Putamen (tissue), 1 donor: ENCODE results near the gene MAP3K9.
"Not testable (repeated sequence)": the region's sequence is repeated elsewhere in the genome, so short reads cannot be mapped to it uniquely, and the experiment has no call there.

Source experiments
- DNase-seq: peaks from one replicate; pipeline ENCODE4 v3.0.0-alpha.2; 2016; ENCODE audit warnings: low spot score

Gene MAP3K9

DNA sequence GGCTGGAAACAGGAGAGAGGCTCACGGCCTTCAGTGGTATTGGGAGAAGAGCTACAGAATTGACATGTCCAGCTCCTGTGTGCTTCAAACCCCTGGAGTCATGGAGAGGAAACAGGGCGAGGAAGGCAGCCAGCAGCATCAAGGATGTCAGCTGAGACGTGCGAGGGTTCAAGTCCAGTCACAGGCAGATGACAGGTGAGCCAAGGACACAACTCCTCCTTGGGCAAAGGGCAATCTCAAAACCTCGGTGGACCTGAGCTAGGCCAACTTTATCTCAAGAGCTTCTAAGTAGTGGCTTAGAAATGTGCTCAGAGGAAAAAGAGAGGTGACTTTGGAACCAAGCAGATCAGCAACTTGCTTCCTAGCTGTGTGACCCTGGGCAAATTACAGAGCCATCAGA lies 86.0 kb downstream of the MAP3K9 start:
- DNase-seq: no peak

DNA sequence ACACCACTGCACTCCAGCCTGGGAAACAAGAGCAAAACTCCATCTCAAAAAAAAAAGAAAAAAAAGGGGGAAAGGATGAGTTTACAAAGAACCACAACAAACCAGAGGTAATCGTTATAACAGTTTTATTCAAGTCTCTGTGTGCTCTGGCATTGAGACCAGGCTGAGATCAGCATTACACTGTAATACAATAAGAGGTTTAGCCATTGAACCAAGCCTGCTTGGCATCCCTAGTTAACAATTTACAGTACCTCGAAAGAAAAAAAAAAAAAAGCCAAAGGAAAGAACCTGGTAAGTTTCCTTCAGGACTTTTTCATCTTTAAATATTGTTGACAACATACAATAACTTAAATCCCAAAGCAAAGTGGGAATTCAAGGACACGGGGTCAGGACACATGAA lies 86.9 kb downstream of the MAP3K9 start:
- no peak for DNase-seq

DNA sequence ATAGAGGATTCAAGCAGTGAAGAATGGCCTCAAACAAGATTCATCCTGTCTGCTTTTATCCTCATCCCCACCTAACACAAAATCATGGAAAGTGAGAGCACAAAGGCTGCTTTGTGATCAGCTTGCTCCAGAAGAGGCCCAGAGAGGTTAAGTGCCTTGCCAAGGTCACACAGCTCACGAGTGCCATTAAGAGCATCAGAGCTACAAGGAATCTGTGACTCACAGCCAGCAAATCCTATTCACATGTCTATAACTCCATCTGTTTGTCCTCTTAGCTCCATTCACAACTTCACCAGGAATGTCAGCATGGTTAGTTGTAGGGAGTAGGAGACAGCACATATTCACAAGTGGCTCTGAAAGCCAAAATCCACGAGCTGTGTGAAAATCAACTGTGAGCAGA lies 87.8 kb downstream of the MAP3K9 start:
- no peak for DNase-seq

DNA sequence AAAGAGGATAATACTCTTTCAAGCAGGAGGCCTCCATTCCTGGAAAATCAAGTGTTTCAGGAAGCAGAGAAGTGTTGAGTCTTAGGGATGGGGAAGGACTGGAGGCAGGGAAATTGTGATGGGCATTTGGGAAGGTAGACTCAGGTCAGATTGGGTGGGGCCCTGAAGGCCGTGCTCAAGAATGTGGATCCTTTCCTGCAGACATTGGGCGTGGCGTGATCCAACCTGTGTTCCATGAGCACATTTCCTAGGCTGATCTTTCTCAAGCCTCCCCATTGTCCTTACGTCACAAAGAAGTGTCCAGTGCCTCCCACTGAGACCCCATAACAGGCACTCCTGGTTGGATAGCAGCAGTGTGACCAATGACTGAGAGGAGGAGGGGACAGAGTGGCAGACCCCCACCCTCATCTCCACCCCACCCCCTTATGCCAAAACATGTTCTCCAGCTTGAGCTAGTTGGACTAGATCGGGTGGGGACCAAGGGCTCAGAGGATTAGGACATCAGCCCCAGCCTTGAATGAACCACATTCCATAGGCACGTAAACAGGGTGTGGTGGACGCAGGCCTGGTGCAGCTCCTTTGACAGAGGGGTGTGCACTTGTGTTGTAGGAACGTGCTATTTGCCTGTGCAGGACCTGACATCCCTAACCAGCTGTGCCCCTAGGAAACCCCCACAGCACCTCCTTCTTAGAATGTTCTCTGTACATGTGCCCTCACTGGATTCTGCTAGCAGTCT lies 90.8 kb downstream of the MAP3K9 start:
- DNase-seq: no peak

DNA sequence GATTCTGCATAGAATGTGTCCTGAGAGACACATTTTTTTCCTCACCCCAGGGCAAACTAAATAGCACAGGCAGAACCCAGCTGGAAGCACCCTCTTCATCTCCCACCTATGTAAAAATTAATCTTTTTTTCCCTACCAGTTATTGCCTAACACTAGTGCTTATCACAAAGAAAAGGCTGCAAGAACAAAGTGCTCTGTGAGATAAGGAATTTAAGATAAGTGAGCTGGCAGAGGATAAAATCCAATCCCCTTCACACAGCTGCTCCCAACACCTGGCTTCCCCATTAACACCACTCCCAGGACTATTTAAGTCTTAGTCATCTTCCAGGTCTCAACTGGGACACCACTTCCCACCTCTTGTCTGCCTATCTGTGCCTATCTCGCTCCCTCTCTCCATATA lies 92.4 kb downstream of the MAP3K9 start:
- DNase-seq: no peak

DNA sequence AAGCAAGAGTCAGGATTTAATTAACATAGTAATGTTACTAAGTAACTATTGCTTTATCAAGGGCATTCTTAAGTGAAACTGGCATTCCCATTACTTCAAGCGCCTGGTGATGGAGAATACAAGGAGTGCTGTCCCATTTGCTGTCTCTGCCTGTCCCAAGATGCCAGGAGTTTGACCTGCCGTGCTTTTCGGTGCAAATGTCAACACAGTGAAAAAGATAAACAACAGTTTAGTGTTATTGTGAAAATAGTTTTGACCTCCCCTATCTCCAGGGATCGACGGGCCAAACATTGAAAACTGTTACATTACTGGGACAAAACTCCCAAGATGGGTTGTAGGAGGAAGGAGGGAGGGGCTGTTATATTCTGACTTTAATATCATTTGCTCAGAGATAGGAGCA lies 92.8 kb downstream of the MAP3K9 start:
- DNase-seq: no peak

DNA sequence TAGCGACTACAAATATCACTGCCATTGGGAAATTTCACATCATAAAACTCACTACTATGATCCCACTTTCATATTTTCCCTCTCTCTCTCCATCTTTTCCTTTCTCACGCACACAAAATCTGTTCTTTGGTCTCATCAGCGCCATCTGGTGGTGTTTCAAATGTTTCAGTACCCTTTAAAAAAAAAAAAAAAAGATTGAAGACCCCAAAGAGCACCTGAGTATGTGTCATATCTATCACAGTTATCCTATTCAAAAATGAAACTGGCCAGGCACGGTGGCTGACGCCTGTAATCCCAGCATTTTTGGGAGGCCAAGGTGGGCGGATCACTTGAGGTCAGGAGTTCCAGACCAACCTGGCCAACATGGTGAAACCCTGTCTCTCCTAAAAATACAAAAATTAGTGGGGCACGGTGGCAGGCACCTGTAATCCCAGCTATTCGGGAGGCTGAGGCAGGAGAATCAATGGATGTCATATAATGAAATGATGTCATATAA lies 95.2 kb downstream of the MAP3K9 start:
- peak; percentile 8 for DNase-seq

DNA sequence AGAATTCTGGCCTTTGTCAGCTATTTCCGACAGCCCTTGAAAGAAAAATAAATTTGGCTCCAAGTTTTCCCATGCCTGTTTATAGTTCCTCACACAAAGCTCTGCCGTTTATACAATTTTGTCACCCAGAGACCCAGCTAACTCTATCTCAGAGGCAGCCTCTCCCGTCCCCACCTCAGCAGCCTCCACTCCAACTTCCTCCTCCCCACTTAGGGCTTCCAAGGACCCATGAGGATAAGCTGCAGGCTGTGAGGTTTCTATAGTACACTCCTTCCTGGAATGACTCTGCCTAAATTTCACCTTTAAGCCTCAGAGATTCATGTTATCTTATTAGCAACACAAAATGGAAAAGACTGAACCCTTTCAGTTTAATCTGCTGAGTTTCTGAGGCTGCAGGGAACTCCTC lies 95.8 kb downstream of the MAP3K9 start:
- DNase-seq: no peak

DNA sequence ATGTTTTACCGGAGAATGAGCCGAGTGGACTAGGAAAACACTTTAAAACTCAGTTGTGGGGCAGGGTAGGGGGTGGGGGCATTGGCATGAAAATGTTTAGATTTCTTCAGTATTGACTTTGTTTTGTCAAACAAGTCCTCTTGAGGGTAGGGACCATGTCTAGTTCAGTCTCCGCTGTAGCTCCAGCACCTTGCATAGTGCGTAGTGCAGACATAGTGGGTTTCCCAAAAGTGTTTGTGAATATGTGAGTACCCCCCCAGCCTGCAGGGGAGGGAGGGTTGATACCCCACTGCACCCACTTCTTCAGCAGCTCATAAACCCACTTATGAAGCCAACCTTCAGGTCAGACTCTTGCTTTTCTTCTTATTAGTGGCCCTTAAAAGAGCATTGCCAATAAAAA lies 96.2 kb downstream of the MAP3K9 start:
- no peak for DNase-seq

DNA sequence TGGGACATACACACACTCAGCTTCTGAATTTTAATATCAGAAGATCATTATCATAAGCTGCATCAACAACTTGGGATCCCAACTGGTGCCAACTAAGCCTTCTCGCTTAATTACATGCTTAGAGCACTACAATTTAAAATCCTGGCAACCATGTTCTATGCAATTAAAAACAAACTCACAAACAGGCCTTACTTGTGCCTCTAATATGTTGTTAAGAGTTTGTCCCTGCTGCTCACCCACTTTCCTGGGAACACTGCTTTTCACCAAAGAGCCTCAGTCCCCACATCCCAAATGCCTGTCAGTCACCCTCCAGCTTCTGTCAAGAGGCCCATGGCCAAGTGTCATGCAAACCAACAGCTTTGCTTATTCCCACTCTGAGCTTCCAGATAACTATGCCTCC lies 97.9 kb downstream of the MAP3K9 start:
- no peak for DNase-seq

DNA sequence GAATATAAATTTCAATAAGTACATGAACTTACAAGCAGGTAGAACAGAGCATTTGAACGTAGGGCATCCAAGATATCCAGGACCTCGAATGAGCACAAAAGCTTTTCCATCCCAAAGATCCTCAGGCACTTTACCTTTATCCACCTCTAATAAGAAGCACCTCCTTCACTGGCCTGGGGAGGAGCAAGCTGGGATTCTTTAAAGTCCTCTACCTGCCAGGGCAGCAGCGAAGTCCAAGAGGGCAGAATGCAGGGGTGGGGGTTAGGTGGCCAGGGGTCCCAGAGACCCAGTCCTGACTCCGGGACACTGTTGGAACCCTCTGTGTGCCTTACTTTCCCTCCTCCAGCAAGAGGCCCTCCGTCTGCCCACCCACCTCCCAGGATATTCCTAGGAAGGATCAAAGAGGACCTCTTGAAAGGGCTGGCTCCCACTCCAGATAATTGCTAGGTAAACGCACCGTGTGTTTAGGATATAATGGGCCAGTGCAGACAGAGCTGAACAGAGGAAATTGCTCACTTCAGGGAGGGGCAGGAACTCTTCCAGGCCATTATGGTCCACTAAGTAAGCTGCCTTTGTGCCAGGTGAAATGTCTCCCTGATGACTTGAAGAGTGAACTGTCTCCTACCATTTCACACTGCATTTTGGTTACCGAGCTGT lies 99.5 kb downstream of the MAP3K9 start:
- DNase-seq: no peak

DNA sequence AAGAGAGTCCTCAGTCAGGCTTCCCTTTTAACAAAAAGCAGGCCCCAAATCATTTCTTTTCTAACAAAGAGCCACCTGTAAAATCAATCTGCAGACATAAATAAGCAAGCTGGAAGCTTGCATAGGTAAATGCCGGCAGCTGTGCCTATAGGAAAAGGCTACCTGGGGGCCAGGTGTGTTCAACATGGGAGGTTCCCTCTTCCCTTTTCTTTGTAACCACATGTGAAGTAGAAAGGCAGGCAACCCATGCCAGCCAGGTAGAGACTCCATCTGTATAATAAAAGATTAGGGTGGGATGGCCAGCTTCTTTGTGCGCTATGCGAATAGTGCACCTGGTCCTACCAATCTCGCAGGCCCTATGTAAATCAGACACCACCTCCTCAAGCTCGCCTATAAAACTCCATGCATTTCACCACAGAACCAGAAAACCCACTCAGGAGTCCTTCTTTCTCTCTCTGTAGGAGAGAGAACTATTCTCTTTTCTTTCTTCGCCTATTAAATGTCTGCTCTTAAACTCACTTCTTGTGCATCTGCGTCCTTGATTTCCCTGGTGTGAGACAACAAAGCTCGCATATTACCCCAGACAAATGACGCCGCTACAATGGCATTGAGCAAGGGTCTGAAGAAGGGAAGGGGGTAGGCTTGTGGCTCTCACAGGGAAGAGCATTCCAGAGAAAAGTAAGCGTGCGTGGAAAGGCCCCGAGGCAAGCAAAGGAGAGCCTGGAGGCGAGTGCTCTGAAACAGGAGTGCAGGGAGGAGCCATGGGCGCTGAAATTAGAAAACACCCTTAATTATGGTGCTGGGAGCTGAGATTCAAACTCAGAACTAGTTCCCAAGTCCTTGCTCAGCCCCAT lies 100.4 kb downstream of the MAP3K9 start:
- no peak for DNase-seq

DNA sequence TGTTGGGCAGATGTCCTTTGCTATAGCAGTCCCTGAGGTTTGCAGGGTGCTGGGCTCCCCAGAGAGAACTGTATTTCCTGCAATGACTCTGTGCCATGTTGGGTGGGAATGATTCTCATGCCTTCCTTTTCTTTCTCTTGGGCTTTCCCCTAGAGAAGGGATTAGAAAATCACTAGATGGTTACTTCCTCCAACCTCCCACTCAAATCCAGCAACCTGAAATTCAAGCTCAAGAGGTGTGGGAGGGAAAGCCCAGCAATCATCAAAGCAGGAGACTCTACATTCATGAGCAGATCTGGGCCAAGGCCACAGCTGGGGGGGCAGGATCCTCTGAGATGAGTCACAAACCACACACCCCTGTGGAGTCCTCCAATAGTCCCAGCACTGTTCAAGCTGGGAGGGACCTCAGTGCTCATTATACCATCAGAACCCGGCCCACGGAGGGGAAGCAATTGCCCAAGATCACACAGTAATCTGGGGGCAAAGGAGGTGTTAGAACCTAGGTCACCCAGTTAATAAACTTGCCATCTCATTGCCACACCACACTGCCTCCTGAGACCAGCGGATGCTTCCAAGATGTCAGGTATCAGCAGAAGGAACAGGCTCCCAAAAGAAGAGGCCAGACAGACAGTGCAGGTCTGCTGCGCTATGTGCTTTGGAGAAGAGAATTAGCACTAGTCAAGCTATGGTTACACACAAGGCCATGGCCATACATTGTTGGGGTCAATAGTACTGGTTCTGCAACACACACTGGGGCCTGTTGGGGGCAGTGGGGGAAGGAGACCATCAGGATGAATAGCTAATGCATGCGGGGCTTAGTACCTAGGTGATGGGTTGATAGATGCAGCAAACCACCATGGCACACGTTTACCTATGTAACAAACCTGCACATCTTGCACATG lies 101.9 kb downstream of the MAP3K9 start:
- DNase-seq: no peak

DNA sequence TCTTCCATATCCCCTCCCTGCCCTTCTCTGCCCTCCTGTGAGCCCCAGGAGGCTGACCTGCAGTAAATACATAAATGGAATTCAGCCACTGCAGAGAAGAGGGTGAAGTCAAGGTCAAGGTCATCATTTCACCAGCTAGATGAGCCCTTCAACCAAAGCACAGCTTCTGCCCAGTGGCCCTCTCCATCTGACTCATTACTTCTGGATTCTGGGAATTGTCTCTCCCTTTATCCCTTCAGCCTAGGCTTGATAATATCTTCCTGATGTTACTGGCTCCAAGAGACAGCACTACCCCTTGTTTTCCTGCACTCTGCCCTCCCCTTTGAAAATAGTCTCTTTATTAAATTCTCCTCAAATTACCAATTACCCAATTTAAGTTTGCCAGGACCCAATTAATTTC lies 103.1 kb downstream of the MAP3K9 start:
- no peak for DNase-seq

DNA sequence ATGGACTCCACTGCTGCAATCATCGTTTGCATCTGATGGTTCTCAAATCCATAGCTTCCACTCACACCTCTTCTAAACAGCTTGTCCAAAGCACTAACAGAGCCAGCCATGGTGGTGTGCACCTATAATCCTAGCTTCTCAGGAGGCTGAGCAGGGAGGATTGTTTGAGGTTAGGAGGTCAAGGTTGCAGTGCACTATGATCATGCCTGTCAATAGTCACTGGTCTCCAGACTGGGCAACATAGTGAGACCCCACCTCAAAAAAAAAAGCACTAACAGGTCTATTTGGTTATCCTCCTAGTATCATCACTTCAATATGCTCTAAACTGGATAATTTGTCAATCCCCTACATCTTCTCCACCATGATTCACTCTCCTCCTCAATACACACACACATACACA lies 104.4 kb downstream of the MAP3K9 start:
- DNase-seq: no peak

DNA sequence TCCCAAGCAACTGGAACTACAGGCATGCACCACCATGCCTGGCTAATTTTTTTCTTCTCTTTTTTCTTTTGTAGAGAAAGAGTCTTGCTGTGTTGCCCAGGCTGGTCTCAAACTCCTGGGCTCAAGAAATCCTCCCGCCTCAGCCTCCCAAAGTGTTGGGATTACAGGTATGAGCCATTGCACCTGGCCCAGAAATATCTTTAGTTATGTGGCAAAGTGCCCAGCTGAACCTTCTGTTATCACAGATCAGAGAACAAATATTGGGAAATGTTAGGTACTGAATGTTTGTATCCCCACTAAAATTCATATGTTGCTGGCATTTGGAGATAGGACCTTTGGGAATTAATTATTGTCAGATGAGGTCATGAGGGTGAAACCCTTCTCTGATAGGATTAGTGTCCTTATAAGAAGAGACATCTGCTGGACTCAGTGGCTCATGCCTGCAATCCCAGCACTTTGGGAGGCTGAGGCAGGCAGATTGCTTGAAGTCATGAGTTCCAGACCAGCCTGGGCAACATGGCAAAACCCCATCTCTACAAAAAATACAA lies 105.6 kb downstream of the MAP3K9 start:
- not testable (repeated sequence) for DNase-seq

DNA sequence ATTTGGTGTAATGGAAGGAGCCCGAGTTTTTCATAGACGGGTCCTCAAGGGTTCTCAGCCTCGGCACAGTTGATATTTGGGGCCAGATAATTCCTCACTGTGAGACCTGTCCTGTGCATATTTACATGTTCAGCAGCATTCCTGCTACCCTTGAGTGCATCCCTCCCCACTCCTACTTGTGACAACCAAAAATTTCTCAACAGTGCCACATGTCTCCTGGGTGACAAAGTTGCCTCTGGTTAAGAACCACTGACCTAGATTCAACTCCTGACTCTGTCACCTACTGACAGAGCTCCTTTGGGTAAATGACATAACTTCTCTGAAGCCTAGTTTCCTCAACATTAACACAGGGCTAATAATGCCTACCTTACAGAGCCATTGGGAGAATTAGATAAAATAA lies 107.2 kb downstream of the MAP3K9 start:
- no peak for DNase-seq

DNA sequence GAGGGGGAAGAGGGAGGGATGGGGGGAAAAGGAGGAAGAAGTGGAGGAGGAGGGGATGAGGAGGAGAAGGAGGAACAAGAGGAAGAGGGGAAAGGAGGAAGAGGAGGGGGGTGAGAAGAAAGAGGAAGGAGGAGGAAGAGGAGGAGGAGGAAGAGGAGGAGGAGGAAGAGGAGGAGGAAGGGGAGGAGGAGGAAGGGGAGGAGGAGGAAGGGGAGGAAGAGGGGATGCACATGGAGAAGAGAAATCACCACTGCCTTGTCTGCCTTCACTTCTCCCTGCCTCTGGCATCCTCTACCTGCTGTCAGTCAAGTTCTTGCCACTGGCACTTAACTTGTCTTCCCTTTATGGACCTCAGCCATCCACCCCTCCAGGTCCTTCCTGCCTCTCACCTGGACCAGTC lies 107.7 kb downstream of the MAP3K9 start:
- no peak for DNase-seq

DNA sequence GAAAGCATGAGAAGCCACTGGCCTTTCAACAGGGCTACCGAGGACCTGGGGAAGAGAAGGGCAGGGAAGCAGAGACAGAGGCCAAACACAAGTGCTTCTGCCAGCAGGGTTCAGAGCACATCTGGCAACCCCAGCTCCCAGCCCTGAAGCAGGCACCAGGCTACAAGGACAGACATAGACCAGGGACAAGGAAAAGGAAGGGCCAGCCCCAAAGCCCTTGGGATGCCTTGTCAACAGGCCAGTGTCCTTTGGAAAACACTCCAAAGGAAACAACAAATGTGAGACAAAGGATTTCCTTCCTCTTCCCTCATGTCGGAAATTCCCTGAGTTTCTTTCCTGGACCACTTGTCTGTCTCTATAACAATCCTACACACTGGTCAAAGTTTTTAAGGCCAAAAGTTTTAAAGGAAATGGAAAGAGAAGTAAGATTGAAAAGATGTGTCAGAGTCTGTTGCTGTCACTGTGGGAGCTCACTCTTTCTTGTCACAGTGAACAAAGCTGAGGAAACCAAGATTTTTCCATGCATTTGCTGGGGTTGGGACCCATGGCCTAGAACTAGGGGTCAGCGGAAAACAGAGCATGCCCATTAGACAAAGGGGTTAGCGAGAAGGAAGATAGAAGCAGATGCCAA lies 108.2 kb downstream of the MAP3K9 start:
- no peak for DNase-seq

DNA sequence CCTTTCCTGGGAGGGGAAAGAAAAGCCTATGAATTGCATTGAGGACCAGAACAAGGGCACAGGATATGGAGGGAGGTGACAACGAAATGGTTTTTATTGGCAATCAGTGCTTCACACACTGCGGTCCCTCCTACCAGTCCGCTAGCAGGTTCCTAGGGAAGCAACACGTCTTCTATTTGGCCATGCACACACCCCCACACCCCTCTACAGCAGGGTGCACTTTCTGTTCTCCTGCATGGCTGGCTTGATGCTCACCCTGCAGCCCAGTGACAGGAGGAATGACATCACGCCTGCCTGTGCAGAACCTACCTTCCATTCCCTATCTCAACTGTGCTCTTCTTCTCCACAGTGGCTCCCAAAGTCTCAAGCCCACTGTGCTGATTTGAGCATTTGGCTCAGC lies 109.7 kb downstream of the MAP3K9 start:
- no peak for DNase-seq

DNA sequence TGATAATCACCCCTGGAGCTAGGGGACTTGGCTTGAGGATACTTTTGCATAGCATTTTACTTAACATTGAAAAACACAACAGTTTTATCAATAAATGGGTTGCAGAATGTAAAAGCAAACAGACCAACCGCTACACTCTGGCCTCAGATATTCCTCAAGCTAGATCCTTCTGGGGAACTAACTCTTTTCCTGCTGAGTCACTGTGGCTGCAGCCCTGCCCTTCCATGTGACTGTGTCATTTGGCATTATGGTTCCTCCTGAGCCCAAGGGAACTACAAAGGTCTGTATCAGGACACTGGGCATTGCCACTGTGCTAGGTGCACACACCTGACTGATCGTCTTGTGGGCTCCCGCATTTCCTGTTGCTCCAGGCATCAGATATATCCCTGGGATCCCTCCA lies 111.0 kb downstream of the MAP3K9 start:
- no peak for DNase-seq
